Skeletal muscle satellite cell (primary cell): ENCODE measurements around the gene CHRNA1.

Experiments
- H3K27me3 ChIP-seq: 2 replicates; pipeline ENCODE4 v1.7.0; 2013; ENCODE audit warnings: low read length; ENCODE audit not compliant: control insufficient read depth, insufficient read depth
- H3K36me3 ChIP-seq: 2 replicates; pipeline ENCODE4 v1.7.0; 2013; ENCODE audit warnings: mild to moderate bottlenecking, control low read depth, low read length; ENCODE audit not compliant: insufficient read depth
- H3K4me1 ChIP-seq: 2 replicates; pipeline ENCODE4 v1.7.0; 2013; ENCODE audit warnings: low read length; ENCODE audit not compliant: control insufficient read depth, insufficient read depth
- H3K4me2 ChIP-seq: 2 replicates; pipeline ENCODE4 v1.7.0; 2013; ENCODE audit warnings: mild to moderate bottlenecking, low read length
- H3K4me3 ChIP-seq: 2 replicates; pipeline ENCODE4 v1.7.0; 2013; ENCODE audit warnings: low read length
- H3K9ac ChIP-seq: 2 replicates; pipeline ENCODE4 v1.7.0; 2013; ENCODE audit warnings: mild to moderate bottlenecking, low read depth, low read length, moderate library complexity
- H3K9me3 ChIP-seq: replicated peaks from 2 replicates; pipeline ENCODE4 v1.7.0; 2013; ENCODE audit warnings: mild to moderate bottlenecking, control low read depth, low read length

The CHRNA1 gene

GRCh38 chr2:174729797-174730697 lies 34.2 kb downstream of the CHRNA1 start:
- Histone ChIP-seq H3K9me3 (no peaks in the 10 kb centered on the region), H3K4me1 (peaks cover 7% of the 10 kb centered on the region), H3K4me3 (peak overlapping the region; percentile 68), H3K36me3 (no peaks in the 10 kb centered on the region), H3K27me3 (peaks cover 62% of the 10 kb centered on the region), H3K4me2 (peak overlapping the region; percentile 87), H3K9ac (no peak overlapping the region)

GRCh38 chr2:174728096-174728495 lies 36.2 kb downstream of the CHRNA1 start:
- Histone ChIP-seq H3K36me3 (no peaks in the 10 kb centered on the region), H3K9me3 (no peaks in the 10 kb centered on the region), H3K4me3 (no peak overlapping the region), H3K4me1 (peaks cover 7% of the 10 kb centered on the region), H3K4me2 (no peak overlapping the region), H3K27me3 (peaks cover 58% of the 10 kb centered on the region), H3K9ac (no peak overlapping the region)

- H3K4me1 ChIP-seq: peaks cover 7% of the 10 kb centered on the region
- no peaks in the 10 kb centered on the region for H3K36me3 ChIP-seq
- no peaks in the 10 kb centered on the region for H3K9me3 ChIP-seq
- no peak overlapping the region for H3K4me3 ChIP-seq
- no peak overlapping the region for H3K4me2 ChIP-seq
- peaks cover 45% of the 10 kb centered on the region for H3K27me3 ChIP-seq
- H3K9ac ChIP-seq: no peak overlapping the region
Observed at GRCh38 chr2:174726212-174726611, 38.1 kb downstream of the CHRNA1 start.

GRCh38 chr2:174722942-174723592 lies 41.2 kb downstream of the CHRNA1 start:
- H3K9ac ChIP-seq: no peak overlapping the region
- H3K9me3 ChIP-seq: no peaks in the 10 kb centered on the region
- H3K36me3 ChIP-seq: no peaks in the 10 kb centered on the region
- no peak overlapping the region for H3K4me3 ChIP-seq
- H3K4me2 ChIP-seq: no peak overlapping the region
- no peaks in the 10 kb centered on the region for H3K4me1 ChIP-seq
- peaks cover 25% of the 10 kb centered on the region for H3K27me3 ChIP-seq

GRCh38 chr2:174719016-174719415 lies 45.3 kb downstream of the CHRNA1 start:
- Histone ChIP-seq H3K4me1 (no peaks in the 10 kb centered on the region), H3K4me2 (no peak overlapping the region), H3K36me3 (no peaks in the 10 kb centered on the region), H3K9me3 (no peaks in the 10 kb centered on the region), H3K4me3 (no peak overlapping the region), H3K27me3 (peaks cover 12% of the 10 kb centered on the region), H3K9ac (no peak overlapping the region)

- H3K9me3 ChIP-seq: no peaks in the 10 kb centered on the region
- no peak overlapping the region for H3K4me3 ChIP-seq
- no peak overlapping the region for H3K4me2 ChIP-seq
- no peaks in the 10 kb centered on the region for H3K36me3 ChIP-seq
- H3K4me1 ChIP-seq: no peaks in the 10 kb centered on the region
- no peak overlapping the region for H3K9ac ChIP-seq
- H3K27me3 ChIP-seq: peaks cover 12% of the 10 kb centered on the region
Observed at GRCh38 chr2:174718591-174718990, 45.7 kb downstream of the CHRNA1 start.

GRCh38 chr2:174717916-174718315 lies 46.4 kb downstream of the CHRNA1 start:
- H3K4me3 ChIP-seq: no peak overlapping the region

GRCh38 chr2:174717273-174717672 lies 47.0 kb downstream of the CHRNA1 start:
- Histone ChIP-seq H3K4me3 (no peak overlapping the region), H3K9ac (no peak overlapping the region), H3K4me1 (no peaks in the 10 kb centered on the region), H3K4me2 (no peak overlapping the region), H3K9me3 (no peaks in the 10 kb centered on the region), H3K27me3 (peaks cover 12% of the 10 kb centered on the region), H3K36me3 (no peaks in the 10 kb centered on the region)

More at GRCh38 chr2:174717916-174718315, 46.4 kb downstream of the CHRNA1 start:
- Histone ChIP-seq H3K4me1 (no peaks in the 10 kb centered on the region), H3K27me3 (peaks cover 12% of the 10 kb centered on the region), H3K4me2 (no peak overlapping the region), H3K9me3 (no peaks in the 10 kb centered on the region), H3K9ac (no peak overlapping the region), H3K36me3 (no peaks in the 10 kb centered on the region)

GRCh38 chr2:174716785-174717184 lies 47.5 kb downstream of the CHRNA1 start:
- no peaks in the 10 kb centered on the region for H3K36me3 ChIP-seq
- H3K4me3 ChIP-seq: no peak overlapping the region
- no peak overlapping the region for H3K9ac ChIP-seq
- H3K4me1 ChIP-seq: no peaks in the 10 kb centered on the region
- H3K9me3 ChIP-seq: no peaks in the 10 kb centered on the region
- peaks cover 12% of the 10 kb centered on the region for H3K27me3 ChIP-seq
- H3K4me2 ChIP-seq: no peak overlapping the region

GRCh38 chr2:174713686-174714085 lies 50.6 kb downstream of the CHRNA1 start:
- H3K9me3 ChIP-seq: no peaks in the 10 kb centered on the region
- H3K9ac ChIP-seq: no peak overlapping the region
- no peaks in the 10 kb centered on the region for H3K4me1 ChIP-seq
- H3K4me2 ChIP-seq: no peak overlapping the region
- H3K36me3 ChIP-seq: no peaks in the 10 kb centered on the region
- H3K4me3 ChIP-seq: no peak overlapping the region
- H3K27me3 ChIP-seq: peaks cover 2% of the 10 kb centered on the region

GRCh38 chr2:174711206-174711605 lies 53.1 kb downstream of the CHRNA1 start:
- H3K9ac ChIP-seq: no peak overlapping the region
- no peaks in the 10 kb centered on the region for H3K9me3 ChIP-seq
- no peaks in the 10 kb centered on the region for H3K4me1 ChIP-seq
- H3K36me3 ChIP-seq: no peaks in the 10 kb centered on the region
- H3K4me3 ChIP-seq: no peak overlapping the region
- peaks cover 5% of the 10 kb centered on the region for H3K27me3 ChIP-seq
- H3K4me2 ChIP-seq: no peak overlapping the region
